IMR-90 (cell line): ENCODE results near the gene ZMYM4. TPM values are rescaled to one million over a fixed set of nuclear protein-coding genes. Genes with fewer than 3 reads are reported as not detected.

ENCODE experiments used
- ATAC-seq: fragments of 200-7000 bp; cut with Tn5 transposase; 2 replicates; pipeline ENCODE4 v1.9.1; 2020; ENCODE audit warnings: low read depth, mild to moderate bottlenecking, moderate library complexity
- BruUV-seq: library from RNA; stranded (reverse); fragments of 400-500 nt; replicated peaks from 2 replicates; lab custom pipeline; 2021; lab: Mats Ljungman, UMichigan
- CTCF ChIA-PET: fragments of 300-600 bp; formaldehyde crosslinking; extraction: SDS; loops from one replicate; lab custom pipeline; 2021; ENCODE audit warnings: antibody characterized with exemption; lab: Yijun Ruan, JAX
- POLR2A ChIA-PET: fragments of 300-600 bp; sonication (Branson Sonifier 250); formaldehyde crosslinking; loops from one replicate; lab custom pipeline; 2022; ENCODE audit warnings: antibody characterized with exemption; ENCODE audit not compliant: unreplicated experiment; lab: Charles Lee
- DNase-seq: peaks from one replicate; pipeline ENCODE4 v3.0.0; 2013
- H2AFZ ChIP-seq: replicated peaks from 2 replicates; pipeline ENCODE3; 2013; ENCODE audit warnings: low read length, mild to moderate bottlenecking; ENCODE audit not compliant: poor library complexity
- H2AK5ac ChIP-seq: 2 replicates; pipeline ENCODE4 v1.6.1; 2013; ENCODE audit warnings: low read depth, low read length, inconsistent platforms
- H2AK9ac ChIP-seq: replicated peaks from 2 replicates; pipeline ENCODE3; 2013; ENCODE audit warnings: mild to moderate bottlenecking, low read depth, low read length, moderate library complexity; ENCODE audit not compliant: poor library complexity
- H2BK120ac ChIP-seq: 2 replicates; pipeline ENCODE4 v1.6.1; 2013; ENCODE audit warnings: low read depth, low read length, inconsistent platforms
- H2BK15ac ChIP-seq: 3 replicates; pipeline ENCODE4 v1.6.1; 2013; ENCODE audit warnings: low read depth, low read length, inconsistent platforms
- H2BK20ac ChIP-seq: 2 replicates; pipeline ENCODE4 v1.6.1; 2013; ENCODE audit warnings: low read depth, mild to moderate bottlenecking, inconsistent platforms, low read length, moderate library complexity
- H2BK5ac ChIP-seq: 2 replicates; pipeline ENCODE4 v1.6.1; 2013; ENCODE audit warnings: mild to moderate bottlenecking, low read depth, low read length, inconsistent platforms; ENCODE audit not compliant: poor library complexity, severe bottlenecking
- H3K14ac ChIP-seq: replicated peaks from 2 replicates; pipeline ENCODE4 v1.6.1; 2013; ENCODE audit warnings: low read depth, low read length, inconsistent platforms
- H3K18ac ChIP-seq: 2 replicates; pipeline ENCODE4 v1.6.1; 2013; ENCODE audit warnings: low read depth, low read length, control low read depth
- H3K23ac ChIP-seq: 2 replicates; pipeline ENCODE4 v1.6.1; 2013; ENCODE audit warnings: low read depth, low read length, inconsistent platforms
- H3K27ac ChIP-seq: 2 replicates; pipeline ENCODE4 v1.5.1; 2013; ENCODE audit warnings: mild to moderate bottlenecking, control low read depth, low read length; ENCODE audit not compliant: insufficient read depth
- H3K27me3 ChIP-seq: 2 replicates; pipeline ENCODE4 v1.6.1; 2013; ENCODE audit warnings: low read length; ENCODE audit not compliant: control insufficient read depth, insufficient read depth
- H3K36me3 ChIP-seq: 2 replicates; pipeline ENCODE4 v1.6.1; 2013; ENCODE audit warnings: low read length, mixed read lengths; ENCODE audit not compliant: control insufficient read depth, insufficient read depth
- H3K4ac ChIP-seq: 2 replicates; pipeline ENCODE4 v1.6.1; 2013; ENCODE audit warnings: low read depth, low read length, inconsistent platforms
- H3K4me1 ChIP-seq: 2 replicates; pipeline ENCODE4 v1.6.1; 2013; ENCODE audit warnings: low read length, mixed read lengths; ENCODE audit not compliant: control insufficient read depth, insufficient read depth
- H3K4me2 ChIP-seq: 2 replicates; pipeline ENCODE4 v1.6.1; 2013; ENCODE audit warnings: low read depth, mild to moderate bottlenecking, control low read depth, low read length, moderate library complexity
- H3K4me3 ChIP-seq: 2 replicates; pipeline ENCODE4 v1.5.1; 2013; ENCODE audit warnings: low read depth, mild to moderate bottlenecking, control low read depth, low read length, moderate library complexity; ENCODE audit not compliant: insufficient read depth
- H3K56ac ChIP-seq: 2 replicates; pipeline ENCODE4 v1.6.1; 2013; ENCODE audit warnings: low read length, inconsistent platforms; ENCODE audit not compliant: insufficient read depth; ENCODE audit errors: extremely low read depth
- H3K79me1 ChIP-seq, 2 experiments: 2 replicates each; pipeline ENCODE4 v1.6.1; 2013; ENCODE audit warnings: low read length in 2 of 2, inconsistent platforms in 1 of 2, low read depth in 1 of 2
- H3K9ac ChIP-seq: 2 replicates; pipeline ENCODE4 v1.6.1; 2013; ENCODE audit warnings: low read depth, low read length, control low read depth
- H3K9me1 ChIP-seq: 2 replicates; pipeline ENCODE4 v1.6.1; 2013; ENCODE audit warnings: low read length, inconsistent platforms; ENCODE audit not compliant: insufficient read depth
- H3K9me3 ChIP-seq: 2 replicates; pipeline ENCODE4 v1.6.1; 2013; ENCODE audit warnings: low read length; ENCODE audit not compliant: control insufficient read depth, insufficient read depth
- H4K20me1 ChIP-seq: 2 replicates; pipeline ENCODE4 v1.6.1; 2013; ENCODE audit warnings: low read length, inconsistent platforms; ENCODE audit not compliant: insufficient read depth
- H4K5ac ChIP-seq: 2 replicates; pipeline ENCODE4 v1.6.1; 2013; ENCODE audit warnings: mild to moderate bottlenecking, low read depth, low read length, control low read depth
- H4K8ac ChIP-seq, 2 experiments: 2 replicates each; pipeline ENCODE4 v1.6.1; 2013; ENCODE audit warnings: low read depth in 2 of 2, low read length in 2 of 2, control low read depth in 1 of 2, inconsistent platforms in 1 of 2
- H4K91ac ChIP-seq: 2 replicates; pipeline ENCODE4 v1.6.1; 2013; ENCODE audit warnings: low read depth, low read length, inconsistent platforms; ENCODE audit not compliant: insufficient read depth
- CEBPB ChIP-seq: IDR thresholded peaks from 2 replicates; pipeline ENCODE4 v1.6.1; 2012; ENCODE audit warnings: low read depth, low read length, improper control_type of control experiment
- POLR2A ChIP-seq: IDR thresholded peaks from 2 replicates; pipeline ENCODE4 v1.6.1; 2012; ENCODE audit warnings: mild to moderate bottlenecking, low read depth, low read length
- WGBS, 2 experiments: methylation state at CpG; one replicate each; pipeline versions ENCODE4 v1.1.5 to v1.1.7; 2013; ENCODE audit warnings: missing lambda C conversion rate in 2 of 2; ENCODE audit not compliant: insufficient read length in 1 of 2; ENCODE audit errors: extremely low coverage in 2 of 2; 5-methylcytosine and 5-hydroxymethylcytosine counted together
- dilution Hi-C: fragments of 300-500 bp; cut with HindIII; formaldehyde crosslinking; loops from one replicate; pipeline ENCODE4 v1.14.3; 2018; ENCODE audit warnings: low sequenced_read_pairs; ENCODE audit not compliant: unreplicated experiment
- in situ Hi-C: fragments of 300-500 bp; cut with MboI; formaldehyde crosslinking; loops from 3 replicates; pipeline ENCODE4 v1.14.3; 2019; ENCODE audit warnings: low sequenced_read_pairs, inconsistent platforms, mixed read lengths
- intact Hi-C: fragments of 100-400 bp; cut with micrococcal nuclease; formaldehyde crosslinking; loops from 2 replicates; pipeline ENCODE4 v1.10.0; 2022
- polyA plus RNA-seq, 3 experiments: library from polyadenylated mRNA; depleted of rRNA; stranded (reverse); fragments of >200 nt; gene quantifications; 2 replicates each; pipeline ENCODE4 v1.2.3, GENCODE V29; 2012; ENCODE audit warnings: low replicate concordance in 1 of 3
- total RNA-seq: library from RNA; depleted of rRNA; stranded (reverse); fragments of >200 nt; gene quantifications from 2 replicates; pipeline ENCODE4 v1.2.3, GENCODE V29; 2012

Gene ZMYM4
- total and polyA plus RNA-seq, 2 of the 4 experiments (the other 2 are of a cell fraction), result 14.7 to 53.8 TPM

DNA sequence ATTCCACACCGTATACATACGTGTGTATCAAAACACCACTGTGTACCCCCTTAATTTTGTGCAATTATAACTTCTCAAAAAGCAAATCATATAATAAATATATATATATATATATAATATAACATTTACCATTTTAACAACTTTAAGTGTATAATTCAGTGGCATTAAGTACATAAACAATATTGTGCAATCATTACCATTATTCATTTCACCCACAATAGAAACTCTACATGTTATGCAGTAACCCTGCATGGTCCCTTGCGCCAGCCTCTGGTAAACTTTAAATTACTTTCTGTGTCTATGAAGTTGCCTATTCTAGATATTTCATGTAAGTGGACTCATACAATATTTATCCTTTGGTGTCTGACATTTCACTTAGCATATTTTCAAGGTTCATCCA lies 13.1 kb downstream of the ZMYM4 start:
- DNase-seq, result no peak
- H3K9ac ChIP-seq, result no peak overlapping the region
- no peaks in the 10 kb centered on the region for H3K9me1 ChIP-seq
- dilution Hi-C loops (no loop called here), intact Hi-C loops (no loop called here), in situ Hi-C loops (no loop called here)
- H4K91ac ChIP-seq, result no peak overlapping the region
- H2AK9ac ChIP-seq, result no peak overlapping the region
- H3K4me1 ChIP-seq, result no peaks in the 10 kb centered on the region
- no TSS peak for BruUV-seq
- H2AFZ ChIP-seq, result no peak overlapping the region
- ATAC-seq, result no peak
- H3K27me3 ChIP-seq, result no peaks in the 10 kb centered on the region
- H3K9me3 ChIP-seq, result peaks cover 4% of the 10 kb centered on the region; the same call in 1 of the 2 replicates
- no peak overlapping the region for H3K27ac ChIP-seq
- H3K56ac ChIP-seq, result no peak overlapping the region
- no peak overlapping the region for H3K14ac ChIP-seq
- no peak overlapping the region for H2BK20ac ChIP-seq
- peaks cover 8% of the 10 kb centered on the region for H3K36me3 ChIP-seq
- peak; percentile 72 for TF ChIP-seq CEBPB
- no peak for TF ChIP-seq POLR2A
- no peak overlapping the region for H3K4ac ChIP-seq
- no peak overlapping the region for H2BK5ac ChIP-seq
- POLR2A ChIA-PET, result no interaction called here
- whole genome bisulfite sequencing, 2 experiments, result no CpG with 5 or more reads among the region's 3 CpGs
- peaks cover 38% of the 10 kb centered on the region; the same call in 1 of the 2 replicates for H4K20me1 ChIP-seq
- H3K79me1 ChIP-seq, result peaks cover 23 to 60% of the 10 kb centered on the region in 2 experiments; a peak in 3 of 4 replicates
- no peak overlapping the region for H3K23ac ChIP-seq
- no peak overlapping the region for H2BK15ac ChIP-seq
- no peak overlapping the region for H4K5ac ChIP-seq
- CTCF ChIA-PET, result no interaction called here
- no peak overlapping the region for H2AK5ac ChIP-seq
- H4K8ac ChIP-seq, result no peak overlapping the region
- no peak overlapping the region for H3K4me2 ChIP-seq
- H3K18ac ChIP-seq, result no peak overlapping the region
- H2BK120ac ChIP-seq, result no peak overlapping the region
- H3K4me3 ChIP-seq, result no peak overlapping the region
